HL-60 (cell line): Measurements from ENCODE around the gene GFPT2.
A peak's percentile ranks its signal among the peaks of the same experiment; 100 is the strongest.

Source experiments
- DNase-seq, 2 experiments: peaks; one replicate each; pipeline ENCODE4 v3.0.0-alpha.2; 2010 to 2020; ENCODE audit warnings: low read depth in 1 of 2, low spot score in 1 of 2
- H3K27ac ChIP-seq: fragments of 250-450 bp; sonication (Bioruptor Pico); replicated peaks from 2 replicates; pipeline ENCODE4 v1.5.1; 2020; ENCODE audit warnings: mild to moderate bottlenecking, moderate library complexity
- H3K27me3 ChIP-seq: fragments of 250-450 bp; sonication (Bioruptor Pico); 2 replicates; pipeline ENCODE4 v1.5.1; 2021; ENCODE audit warnings: mild to moderate bottlenecking, moderate library complexity; ENCODE audit not compliant: insufficient read depth, poor library complexity, severe bottlenecking
- H3K4me3 ChIP-seq: replicated peaks from 2 replicates; pipeline ENCODE4 v1.5.1; 2011; ENCODE audit warnings: mild to moderate bottlenecking, control low read depth, low read length; ENCODE audit not compliant: insufficient read depth
- CTCF ChIP-seq: IDR thresholded peaks from one replicate; pipeline ENCODE4 v1.5.1; 2011; ENCODE audit warnings: low read length, control low read depth, inconsistent platforms; ENCODE audit not compliant: insufficient read depth
- GABPA ChIP-seq: IDR thresholded peaks from 2 replicates; pipeline ENCODE4 v1.6.1; 2012; ENCODE audit warnings: low read depth
- POLR2AphosphoS5 ChIP-seq: IDR thresholded peaks from 2 replicates; pipeline ENCODE4 v1.6.1; 2012; ENCODE audit warnings: low read depth
- REST ChIP-seq: IDR thresholded peaks from 2 replicates; pipeline ENCODE4 v1.6.1; 2012; ENCODE audit warnings: low read depth; ENCODE audit not compliant: insufficient replicate concordance
- SPI1 ChIP-seq: IDR thresholded peaks from 2 replicates; pipeline ENCODE4 v1.6.1; 2012; ENCODE audit warnings: low read depth, mild to moderate bottlenecking, borderline replicate concordance

Gene GFPT2

GRCh38 chr5:180251887-180252286 is 101.2 kb downstream of the GFPT2 start:
- H3K27me3 ChIP-seq, result no peaks in the 10 kb centered on the region
- TF ChIP-seq GABPA (no peak), REST (no peak), SPI1 (no peak), CTCF (no peak), POLR2AphosphoS5 (no peak)

GRCh38 chr5:180251141-180251540 is 102.0 kb downstream of the GFPT2 start:
- TF ChIP-seq POLR2AphosphoS5 (no peak), REST (no peak), GABPA (no peak), SPI1 (no peak), CTCF (no peak)
- Histone ChIP-seq H3K4me3 (no peak overlapping the region), H3K27ac (peak overlapping the region; percentile 40), H3K27me3 (no peaks in the 10 kb centered on the region)
- DNase-seq, result no peak

More at GRCh38 chr5:180251887-180252286, 101.2 kb downstream of the GFPT2 start:
- DNase-seq, result no peak
- no peak overlapping the region for H3K4me3 ChIP-seq
- H3K27ac ChIP-seq, result no peak overlapping the region
